Loucy (cell line): ENCODE results near the gene JKAMP.

Experiments
- H2AFZ ChIP-seq: fragments of 200-600 bp; sonication (generic); 2 replicates; pipeline ENCODE4 v1.6.0; 2016; ENCODE audit warnings: antibody characterized with exemption, mild to moderate bottlenecking, low read length, moderate library complexity
- H3F3A ChIP-seq: fragments of 200-600 bp; 2 replicates; pipeline ENCODE4 v1.6.0; 2016; ENCODE audit warnings: antibody characterized with exemption, low read depth, mild to moderate bottlenecking
- H3K27me3 ChIP-seq: fragments of 200-600 bp; sonication (generic); 2 replicates; pipeline ENCODE4 v1.6.1; 2014; ENCODE audit warnings: low read length, mild to moderate bottlenecking; ENCODE audit not compliant: insufficient read depth, poor library complexity, severe bottlenecking
- H3K36me3 ChIP-seq: fragments of 200-600 bp; sonication (generic); 2 replicates; pipeline ENCODE4 v1.6.1; 2016; ENCODE audit warnings: low read length; ENCODE audit not compliant: insufficient read depth
- H3K4me1 ChIP-seq: fragments of 200-600 bp; sonication (generic); 2 replicates; pipeline ENCODE4 v1.5.1; 2014; ENCODE audit warnings: low read length, mild to moderate bottlenecking; ENCODE audit not compliant: insufficient read depth, poor library complexity, severe bottlenecking
- H3K4me2 ChIP-seq: fragments of 200-600 bp; sonication (generic); 2 replicates; pipeline ENCODE4 v1.6.0; 2014; ENCODE audit warnings: antibody characterized with exemption, low read length, low read depth, mild to moderate bottlenecking; ENCODE audit not compliant: poor library complexity, severe bottlenecking
- H3K4me3 ChIP-seq: fragments of 200-600 bp; sonication (generic); 2 replicates; pipeline ENCODE4 v1.5.1; 2014; ENCODE audit warnings: low read length, mild to moderate bottlenecking, mixed read lengths; ENCODE audit not compliant: poor library complexity, severe bottlenecking
- H3K79me2 ChIP-seq: fragments of 200-600 bp; sonication (generic); 2 replicates; pipeline ENCODE4 v1.6.1; 2014; ENCODE audit warnings: low read length; ENCODE audit not compliant: insufficient read depth
- H3K9ac ChIP-seq: fragments of 200-600 bp; sonication (generic); 2 replicates; pipeline ENCODE4 v1.6.0; 2014; ENCODE audit warnings: mild to moderate bottlenecking, low read depth, low read length, moderate library complexity; ENCODE audit not compliant: poor library complexity, severe bottlenecking
- H3K9me2 ChIP-seq: fragments of 200-600 bp; sonication (generic); replicated peaks from 2 replicates; pipeline ENCODE4 v1.6.1; 2016; ENCODE audit warnings: low read depth, low read length, mixed read lengths
- H3K9me3 ChIP-seq: fragments of 200-600 bp; sonication (generic); 2 replicates; pipeline ENCODE4 v1.6.1; 2014; ENCODE audit warnings: mild to moderate bottlenecking, antibody characterized with exemption, low read length, low read depth; ENCODE audit not compliant: insufficient read depth
- H4K20me1 ChIP-seq: fragments of 200-600 bp; sonication (generic); 2 replicates; pipeline ENCODE4 v1.6.0; 2014; ENCODE audit warnings: antibody characterized with exemption, low read length, mild to moderate bottlenecking; ENCODE audit not compliant: insufficient read depth, poor library complexity, severe bottlenecking
- CTCF ChIP-seq: fragments of 200-600 bp; sonication (generic); conservative IDR thresholded peaks from 2 replicates; pipeline ENCODE4 v1.5.1; 2014; ENCODE audit warnings: mild to moderate bottlenecking, antibody characterized with exemption, low read length
- EZH2phosphoT487 ChIP-seq: fragments of 200-600 bp; IDR thresholded peaks from 2 replicates; pipeline ENCODE4 v1.6.1; 2018; ENCODE audit warnings: antibody characterized with exemption, mild to moderate bottlenecking, moderate library complexity, borderline replicate concordance

Gene JKAMP

GRCh38 chr14:59463787-59464485, 20.4 kb upstream of the JKAMP start:
- no peak overlapping the region for H3K9ac ChIP-seq

DNA sequence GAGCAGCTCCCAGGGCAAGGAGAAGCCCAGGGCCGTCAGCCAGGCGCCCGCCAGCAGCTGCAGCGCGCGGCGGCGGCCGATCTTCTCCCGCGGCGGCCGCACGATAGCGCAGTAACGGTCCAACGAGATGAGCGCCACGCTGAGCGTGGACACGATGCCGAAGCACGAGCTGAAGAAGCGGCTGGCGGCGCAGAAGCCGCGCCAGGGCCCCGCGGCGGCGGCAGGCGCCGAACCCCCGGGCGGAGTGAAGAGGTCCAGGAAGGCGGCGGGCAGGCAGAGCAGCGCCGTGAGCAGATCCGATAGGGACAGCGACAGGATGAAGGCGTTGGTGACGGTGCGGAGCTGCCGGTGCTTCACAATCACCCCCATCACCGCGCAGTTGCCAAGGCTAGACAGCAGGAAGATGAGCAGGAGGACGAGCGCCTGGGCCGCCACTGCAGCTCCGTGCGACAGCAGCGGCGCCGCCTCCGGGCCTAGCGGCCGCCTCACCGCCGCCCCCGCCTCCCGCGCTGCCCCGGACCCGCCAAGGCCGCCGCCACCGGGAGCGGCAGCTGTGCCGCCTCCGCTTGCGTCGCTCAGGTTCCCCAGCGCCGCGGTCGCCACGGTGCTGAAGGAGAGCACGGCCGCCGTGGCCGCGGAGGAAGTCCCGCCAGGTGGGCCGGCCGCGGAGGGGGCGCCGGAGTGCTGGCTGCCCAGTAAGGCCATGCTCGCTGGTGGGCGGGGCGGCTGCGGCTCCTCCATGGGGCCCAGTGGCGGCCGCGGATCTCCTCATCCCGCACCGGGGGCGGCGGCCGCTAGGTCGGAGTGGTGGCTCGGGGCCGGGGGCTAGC, 19.6 kb upstream of the JKAMP start:
- TF ChIP-seq EZH2phosphoT487, result no peak
- TF ChIP-seq CTCF, result no peak
- peak overlapping the region; percentile 35 for H3K4me2 ChIP-seq
- H3K4me1 ChIP-seq, result no peaks in the 10 kb centered on the region
- H3K9me3 ChIP-seq, result no peaks in the 10 kb centered on the region
- H3K79me2 ChIP-seq, result no peaks in the 10 kb centered on the region
- H3K9ac ChIP-seq, result no peak overlapping the region
- no peaks in the 10 kb centered on the region for H3K9me2 ChIP-seq
- H3K27me3 ChIP-seq, result no peaks in the 10 kb centered on the region
- peak overlapping the region; percentile 31 for H3K4me3 ChIP-seq
- no peaks in the 10 kb centered on the region for H3F3A ChIP-seq
- H2AFZ ChIP-seq, result no peak overlapping the region
- H4K20me1 ChIP-seq, result no peaks in the 10 kb centered on the region
- no peaks in the 10 kb centered on the region for H3K36me3 ChIP-seq

More at GRCh38 chr14:59463787-59464485, 20.4 kb upstream of the JKAMP start:
- H3K36me3 ChIP-seq, result no peaks in the 10 kb centered on the region
- no peak overlapping the region for H3K4me2 ChIP-seq
- no peaks in the 10 kb centered on the region for H3K27me3 ChIP-seq
- H3F3A ChIP-seq, result no peaks in the 10 kb centered on the region
- no peaks in the 10 kb centered on the region for H3K79me2 ChIP-seq
- no peak overlapping the region for H2AFZ ChIP-seq
- TF ChIP-seq EZH2phosphoT487 (no peak), CTCF (no peak)
- no peaks in the 10 kb centered on the region for H3K4me1 ChIP-seq
- no peaks in the 10 kb centered on the region for H4K20me1 ChIP-seq
- H3K9me2 ChIP-seq, result no peaks in the 10 kb centered on the region
- no peaks in the 10 kb centered on the region for H3K9me3 ChIP-seq
- no peak overlapping the region for H3K4me3 ChIP-seq

- peak within 1 kb of the TSS; percentile 31 for H3K4me3 ChIP-seq
- H3K4me2 ChIP-seq, result peak within 1 kb of the TSS; percentile 35
- H3K9me2 ChIP-seq, result no peaks in the 10 kb centered on the region
- no peaks in the 10 kb centered on the region for H4K20me1 ChIP-seq
- no peaks in the 10 kb centered on the region for H3K9me3 ChIP-seq
- H3K9ac ChIP-seq, result no peak within 1 kb of the TSS
- no peak for TF ChIP-seq EZH2phosphoT487
- no peak for TF ChIP-seq CTCF
- H3F3A ChIP-seq, result no peaks in the 10 kb centered on the region
- no peaks in the 10 kb centered on the region for H3K36me3 ChIP-seq
- H3K27me3 ChIP-seq, result no peaks in the 10 kb centered on the region
- no peaks in the 10 kb centered on the region for H3K79me2 ChIP-seq
- H3K4me1 ChIP-seq, result no peaks in the 10 kb centered on the region
- H2AFZ ChIP-seq, result no peak within 1 kb of the TSS
Observed at GRCh38 chr14:59465316-59466135, 18.8 kb upstream of the JKAMP start, which contains the start of gene GPR135. GPR135 (minus strand) TSS chr14:59465380; CDS start chr14:59465226, 154 bp downstream.
